HepG2 (cell line): ENCODE data around the gene CPED1. TPM values are rescaled to one million over a fixed set of nuclear protein-coding genes. Genes with fewer than 3 reads are reported as not detected.

Experiments used
- ATAC-seq: fragments of 200-7000 bp; cut with Tn5 transposase; 3 replicates; pipeline ENCODE4 v1.9.1; 2020; ENCODE audit warnings: mild to moderate bottlenecking, moderate library complexity
- BruUV-seq: library from RNA; stranded (reverse); fragments of 400-500 nt; replicated peaks from 2 replicates; lab custom pipeline; 2021; lab: Mats Ljungman, UMichigan
- CTCF ChIA-PET: fragments of 300-600 bp; formaldehyde crosslinking; extraction: SDS; loops from one replicate; lab custom pipeline; 2021; ENCODE audit warnings: low total read pairs, inconsistent platforms, low intra/inter-chr PET ratio; lab: Yijun Ruan, JAX
- POLR2A ChIA-PET: fragments of 350-600 bp; sonication (Branson Sonifier 250); formaldehyde crosslinking; loops from one replicate; lab custom pipeline; 2020; ENCODE audit warnings: antibody characterized with exemption, inconsistent platforms; lab: Yijun Ruan, JAX
- DNase-seq: peaks from one replicate; pipeline ENCODE4 v3.0.0-alpha.2; 2015; ENCODE audit warnings: low spot score
- FAIRE-seq: peaks from 3 replicates; lab custom pipeline; 2011; peaks lifted over from hg19 to GRCh38; lab: Jason Lieb, UNC
- H2AFZ ChIP-seq: one replicate; pipeline ENCODE4 v1.6.1; 2011; ENCODE audit warnings: low read length, inconsistent platforms
- H3K27ac ChIP-seq: fragments of 300-600 bp; 3 replicates; pipeline ENCODE4 v1.8.0; 2011; ENCODE audit warnings: mixed run types, mild to moderate bottlenecking, mixed read lengths, low read length, inconsistent platforms; ENCODE audit not compliant: insufficient read depth; ENCODE audit errors: extremely low read length
- H3K27me3 ChIP-seq, 2 experiments: fragments of 200-600 bp in 1 of 2; 2 replicates in 1 of 2; 3 replicates in 1 of 2; pipeline versions ENCODE4 v1.6.0 to v1.8.0; 2011; ENCODE audit warnings: low read length in 2 of 2, mild to moderate bottlenecking in 2 of 2, moderate library complexity in 2 of 2, inconsistent platforms in 1 of 2; ENCODE audit not compliant: insufficient read depth in 2 of 2, control insufficient read depth in 1 of 2
- H3K36me3 ChIP-seq, 2 experiments: fragments of 200-600 bp in 1 of 2; replicated peaks in 1 of 2; 2 replicates in 1 of 2; 3 replicates in 1 of 2; pipeline versions ENCODE4 v1.5.1 to v1.8.0; 2011; ENCODE audit warnings: low read length in 2 of 2, inconsistent platforms in 1 of 2; ENCODE audit not compliant: insufficient read depth in 2 of 2, control insufficient read depth in 1 of 2
- H3K4me1 ChIP-seq: 2 replicates; pipeline ENCODE4 v1.5.1; 2012; ENCODE audit warnings: low read length, inconsistent platforms; ENCODE audit not compliant: insufficient read depth
- H3K4me2 ChIP-seq: 2 replicates; pipeline ENCODE4 v1.6.0; 2011; ENCODE audit warnings: low read depth, low read length, inconsistent platforms
- H3K4me3 ChIP-seq, 3 experiments: fragments of 200-600 bp in 1 of 3; sonication (generic), shearing (Covaris generic) in 1 of 3; replicated peaks in 1 of 3; 2 replicates each; pipeline ENCODE4 v1.5.1; 2011 to 2016; ENCODE audit warnings: low read length in 3 of 3, inconsistent platforms in 2 of 3, low read depth in 2 of 3, mild to moderate bottlenecking in 2 of 3, control low read depth in 1 of 3, mixed read lengths in 1 of 3; ENCODE audit not compliant: insufficient read depth in 1 of 3
- H3K79me2 ChIP-seq: one replicate; pipeline ENCODE4 v1.6.1; 2011; ENCODE audit warnings: low read length, inconsistent platforms; ENCODE audit not compliant: insufficient read depth
- H3K9ac ChIP-seq: 2 replicates; pipeline ENCODE4 v1.6.0; 2011; ENCODE audit warnings: mild to moderate bottlenecking, low read depth, low read length, inconsistent platforms; ENCODE audit not compliant: insufficient read depth
- H3K9me3 ChIP-seq: 2 replicates; pipeline ENCODE4 v1.5.1; 2012; ENCODE audit warnings: mild to moderate bottlenecking, low read length
- H4K20me1 ChIP-seq: 2 replicates; pipeline ENCODE4 v1.6.0; 2011; ENCODE audit warnings: inconsistent platforms, mild to moderate bottlenecking, low read length, moderate library complexity; ENCODE audit not compliant: insufficient read depth
- AKAP8 ChIP-seq: sonication (generic); formaldehyde crosslinking; IDR thresholded peaks from 2 replicates; pipeline ENCODE4 v1.5.1; 2020; ENCODE audit warnings: mild to moderate bottlenecking, missing genetic modification reagents
- ASH2L ChIP-seq: fragments of 300-600, 200-600 bp; sonication (generic); IDR thresholded peaks from 2 replicates; pipeline ENCODE4 v1.7.0; 2017; ENCODE audit warnings: low read depth, mild to moderate bottlenecking, moderate library complexity, mixed read lengths, low read length; ENCODE audit not compliant: insufficient read length
- HHEX ChIP-seq: IDR thresholded peaks from 2 replicates; pipeline ENCODE4 v1.6.1; 2016; ENCODE audit warnings: control low read depth
- KAT7 ChIP-seq: IDR thresholded peaks from 2 replicates; pipeline ENCODE4 v1.6.1; 2018; ENCODE audit warnings: borderline replicate concordance, missing compliant biosample characterization
- MAFK ChIP-seq, 2 experiments: IDR thresholded peaks in 1 of 2; conservative IDR thresholded peaks in 1 of 2; 2 replicates each; pipeline ENCODE4 v1.6.1; 2011; ENCODE audit warnings: improper control_type of control experiment in 2 of 2, low read length in 2 of 2
- PRDM10 ChIP-seq: sonication (generic); formaldehyde crosslinking; IDR thresholded peaks from 2 replicates; pipeline ENCODE4 v1.4.0; 2020; ENCODE audit warnings: low read depth, missing genetic modification reagents
- SALL1 ChIP-seq: sonication (generic); formaldehyde crosslinking; IDR thresholded peaks from 2 replicates; pipeline ENCODE4 v1.8.0; 2022; ENCODE audit warnings: mild to moderate bottlenecking, missing genetic modification reagents
- ZFP37 ChIP-seq: sonication (generic); formaldehyde crosslinking; IDR thresholded peaks from 2 replicates; pipeline ENCODE4 v1.4.0; 2020; ENCODE audit warnings: missing genetic modification reagents, borderline replicate concordance
- ZNF280B ChIP-seq: sonication (generic); formaldehyde crosslinking; IDR thresholded peaks from 2 replicates; pipeline ENCODE4 v1.5.0; 2020; ENCODE audit warnings: missing genetic modification reagents, mild to moderate bottlenecking, borderline replicate concordance
- WGBS: methylation state at CpG from one replicate; pipeline ENCODE4 v1.1.6; 2017; ENCODE audit warnings: low lambda C conversion rate; 5-methylcytosine and 5-hydroxymethylcytosine counted together
- in situ Hi-C: cut with HindIII; loops from 2 replicates; pipeline ENCODE4 v1.10.0; 2017; ENCODE audit warnings: low pct_unique_long_range_greater_than_20kb; ENCODE audit not compliant: extremely low pct_ligation_motif_present
- intact Hi-C: fragments of 100-400 bp; cut with micrococcal nuclease; formaldehyde crosslinking; loops from one replicate; pipeline ENCODE4 v1.10.0; 2022; ENCODE audit not compliant: unreplicated experiment
- polyA plus RNA-seq, 8 experiments: library from polyadenylated mRNA; depleted of rRNA in 3 of 8; stranded (reverse) in 7 of 8; unstranded in 1 of 8; fragments of >200 nt; fragmentation: Illumina TruSeq in 4 of 8; extraction: Trizol in 4 of 8; gene quantifications; 2 replicates each; pipeline versions ENCODE4 v1.2.1 to v1.2.3, GENCODE V29; 2011 to 2016; ENCODE audit warnings: low read depth in 4 of 8, missing spikeins in 1 of 8, mixed read lengths in 1 of 8; ENCODE audit not compliant: insufficient read depth in 1 of 8
- total RNA-seq, 5 experiments: library from RNA; depleted of rRNA; stranded (reverse); fragments of >200 nt; fragmentation: Illumina TruSeq; extraction: Trizol; gene quantifications; 2 replicates each; pipeline ENCODE4 v1.2.3, GENCODE V29; 2016; ENCODE audit warnings: low read depth in 1 of 5

The CPED1 gene
- total and polyA plus RNA-seq, 2 of the 13 experiments (the other 11 are each of a cell fraction or from before 2014, with no cell fraction given) = 11.5 to 27.0 TPM

DNA sequence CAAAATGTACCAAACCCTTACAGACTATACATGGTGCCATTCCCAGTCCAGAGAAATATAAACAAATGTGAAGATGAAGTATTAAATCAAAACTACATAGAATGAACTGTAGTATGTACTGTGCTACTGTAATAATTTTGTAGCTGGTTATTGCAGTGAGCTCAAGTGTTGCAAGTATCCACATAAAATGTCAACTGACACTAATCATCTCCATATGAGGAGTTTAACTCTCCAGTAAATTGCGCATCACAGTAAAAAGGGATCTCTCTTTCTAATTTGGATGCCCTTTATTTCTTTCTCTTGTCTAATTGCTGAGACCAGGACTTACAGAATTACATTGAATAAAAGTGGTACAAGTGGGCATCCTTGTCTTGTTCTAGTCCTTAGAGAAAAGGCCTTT, 165.5 kb downstream of the CPED1 start:
- no peak overlapping the region for H3K9ac ChIP-seq
- H3K27ac ChIP-seq = no peak overlapping the region

More for the DNA sequence above, 165.5 kb downstream of the CPED1 start:
- Histone ChIP-seq H3K27me3 (no peaks in the 10 kb centered on the region), H3K4me3 (no peak overlapping the region), H2AFZ (no peak overlapping the region), H3K4me2 (no peak overlapping the region), H3K79me2 (no peaks in the 10 kb centered on the region), H3K4me1 (no peaks in the 10 kb centered on the region), H3K36me3 (no peaks in the 10 kb centered on the region), H4K20me1 (no peaks in the 10 kb centered on the region), H3K9me3 (no peaks in the 10 kb centered on the region)
- in situ Hi-C loops (no loop called here), intact Hi-C loops (no loop called here)
- 82% methylated on average over 1 of the region's 1 CpG for WGBS
- ATAC-seq (no peak), DNase-seq (no peak), FAIRE-seq (no peak)
- ChIA-PET CTCF (no interaction called here), POLR2A (no interaction called here)
- no peak for TF ChIP-seq KAT7 (CRISPR knock-in tag)
- no peak for TF ChIP-seq MAFK (conservative IDR thresholded peaks at IDR 0.05 in 1 of 2, IDR thresholded peaks at IDR 0.05 in 1 of 2; ENCODE audit: low read length in 2 of 2)
- TF ChIP-seq ZFP37 (CRISPR knock-in tag) = no peak
- no peak for TF ChIP-seq ZNF280B (CRISPR knock-in tag)
- TF ChIP-seq HHEX (CRISPR knock-in tag) = no peak
- no peak for TF ChIP-seq AKAP8 (CRISPR knock-in tag)
- TF ChIP-seq PRDM10 = no peak
- TF ChIP-seq ASH2L = no peak
- TF ChIP-seq SALL1 = no peak
- no TSS peak for BruUV-seq
